Measurements from ENCODE around the gene KIAA1958. TPM values are rescaled to one million over a fixed set of nuclear protein-coding genes. Genes with fewer than 3 reads are reported as not detected.

Gene KIAA1958
- total and polyA plus RNA-seq, 7 experiments from 2014 or later, result 3.2 to 8.3 (median 6.4) TPM

DNA sequence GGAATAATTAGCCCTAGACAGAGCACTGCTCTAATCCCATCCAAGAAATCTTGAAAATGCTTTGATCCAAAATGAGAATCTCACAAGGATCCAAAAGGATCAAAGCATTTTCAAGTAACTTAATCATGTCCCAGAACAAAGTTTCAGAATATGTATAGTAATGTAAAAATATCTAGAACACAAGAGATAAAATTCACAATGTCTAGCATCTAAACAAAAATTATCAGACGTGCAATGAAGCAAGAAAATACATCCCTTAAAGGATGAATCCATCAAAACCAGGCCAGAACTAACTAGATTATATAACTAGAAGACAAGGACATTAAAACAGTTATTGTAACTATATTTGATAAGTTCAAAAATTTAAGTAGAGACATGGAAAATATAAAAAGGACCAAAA, 162.0 kb downstream of the KIAA1958 start:
- peaks cover 0 to 28% (median 0%) of the 10 kb centered on the region in 3 experiments for H3K9me3 ChIP-seq (ENCODE audit: control insufficient read depth in 2 of 3, low read length in 3 of 3)
- H3K27ac ChIP-seq (ENCODE audit: low read depth, low read length), result no peak overlapping the region
- DNase-seq, result no peak
- POLR2A ChIA-PET, result no interaction called here
- peaks cover 19 to 67% (median 62%) of the 10 kb centered on the region in 5 donors for H3K36me3 Mint-ChIP-seq
- H3K27me3 Mint-ChIP-seq, result peaks cover 0 to under 1% (median 0%) of the 10 kb centered on the region in 5 donors
- no peak overlapping the region for H3K27ac Mint-ChIP-seq
- no peak for ATAC-seq
- intact Hi-C loops (cut with micrococcal nuclease), result no loop called here
- H3K4me1 ChIP-seq (ENCODE audit: control insufficient read depth in 2 of 2, insufficient read depth in 2 of 2, low read length in 2 of 2), result no peaks in the 10 kb centered on the region
- no peaks in the 10 kb centered on the region for H3K36me3 ChIP-seq (ENCODE audit: control insufficient read depth in 2 of 3, insufficient read depth in 3 of 3, low read length in 3 of 3)
- CTCF ChIA-PET, result no interaction called here
- no peak overlapping the region for H3K4me3 ChIP-seq (ENCODE audit: low read length)
- H3K9me3 Mint-ChIP-seq, result peaks cover 5 to 53% (median 30%) of the 10 kb centered on the region in 11 donors
- no peaks in the 10 kb centered on the region for H3K4me1 Mint-ChIP-seq
- no peaks in the 10 kb centered on the region for H3K27me3 ChIP-seq (ENCODE audit: control insufficient read depth in 2 of 2, insufficient read depth in 2 of 2, low read length in 2 of 2)
- H3K4me3 Mint-ChIP-seq, result no peak overlapping the region

DNA sequence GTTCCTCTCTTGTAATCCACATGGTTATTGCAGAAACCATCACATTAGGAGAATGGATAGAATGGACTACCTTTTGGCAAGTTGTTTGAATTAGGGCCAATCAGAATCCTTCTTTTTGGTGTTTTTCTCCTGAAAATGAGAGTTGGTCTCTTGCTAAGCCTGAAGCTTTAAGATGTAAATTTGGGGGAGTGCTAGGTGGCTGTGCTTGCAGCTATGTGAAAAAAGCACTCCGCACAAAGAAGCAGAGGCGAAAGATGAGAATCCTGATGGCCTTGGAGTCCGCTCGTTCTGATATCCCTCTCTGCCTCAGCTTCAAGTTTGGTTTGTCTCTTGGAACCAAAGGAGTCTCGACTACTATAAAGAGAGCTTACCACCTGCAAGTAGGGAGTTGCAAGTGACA, 167.7 kb downstream of the KIAA1958 start:
- POLR2A ChIA-PET, result no interaction called here
- CTCF ChIA-PET, result no interaction called here
- H3K36me3 ChIP-seq (ENCODE audit: control insufficient read depth in 2 of 3, insufficient read depth in 3 of 3, low read length in 3 of 3), result no peaks in the 10 kb centered on the region

DNA sequence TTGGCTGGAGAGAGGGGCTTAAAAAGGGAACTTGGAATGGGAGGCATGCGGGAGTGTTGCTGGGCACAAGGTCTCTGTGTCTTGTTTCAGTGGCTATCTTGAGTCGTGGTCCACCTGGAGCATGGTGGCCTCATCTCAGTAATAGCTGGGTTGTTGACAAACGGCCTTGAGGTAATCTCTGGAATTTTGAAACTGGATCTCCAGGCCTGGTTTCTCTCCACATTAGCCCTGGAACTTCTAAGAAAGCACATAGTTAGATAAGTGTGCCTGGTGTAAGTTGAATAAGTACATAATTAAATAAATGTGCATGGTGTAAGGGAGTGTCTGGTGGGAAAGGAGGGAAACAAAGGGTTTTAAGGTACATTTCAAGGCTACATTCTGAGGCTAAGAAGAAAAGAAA, 169.0 kb downstream of the KIAA1958 start:
- peaks cover 0 to 4% (median under 1%) of the 10 kb centered on the region in 11 donors for H3K9me3 Mint-ChIP-seq
- ChIA-PET CTCF (no interaction called here), POLR2A (no interaction called here)
- no peak overlapping the region for H3K27ac ChIP-seq (ENCODE audit: low read depth, low read length)
- intact Hi-C loops (cut with micrococcal nuclease), result no loop called here
- no peak overlapping the region for H3K4me3 Mint-ChIP-seq
- H3K9me3 ChIP-seq (ENCODE audit: control insufficient read depth in 2 of 3, low read length in 3 of 3), result no peaks in the 10 kb centered on the region
- no peak overlapping the region for H3K4me3 ChIP-seq (ENCODE audit: low read length)
- H3K4me1 ChIP-seq (ENCODE audit: control insufficient read depth in 2 of 2, insufficient read depth in 2 of 2, low read length in 2 of 2), result no peaks in the 10 kb centered on the region
- no peak for ATAC-seq
- no peak overlapping the region for H3K27ac Mint-ChIP-seq
- H3K27me3 ChIP-seq (ENCODE audit: control insufficient read depth in 2 of 2, insufficient read depth in 2 of 2, low read length in 2 of 2), result no peaks in the 10 kb centered on the region
- H3K27me3 Mint-ChIP-seq, result no peaks in the 10 kb centered on the region
- H3K36me3 ChIP-seq (ENCODE audit: control insufficient read depth in 2 of 3, insufficient read depth in 3 of 3, low read length in 3 of 3), result no peaks in the 10 kb centered on the region
- H3K4me1 Mint-ChIP-seq, result no peaks in the 10 kb centered on the region
- peaks cover 0 to 43% (median 20%) of the 10 kb centered on the region in 5 donors for H3K36me3 Mint-ChIP-seq
- DNase-seq, result no peak

More for the DNA sequence above, 167.7 kb downstream of the KIAA1958 start:
- Mint-ChIP-seq H3K4me1 (no peaks in the 10 kb centered on the region), H3K4me3 (no peak overlapping the region), H3K27ac (no peak overlapping the region), H3K36me3 (peaks cover 0 to 50% (median 31%) of the 10 kb centered on the region in 5 donors), H3K27me3 (no peaks in the 10 kb centered on the region), H3K9me3 (peaks cover 0 to 15% (median 6%) of the 10 kb centered on the region in 11 donors)
- Histone ChIP-seq H3K4me1 (ENCODE audit: control insufficient read depth in 2 of 2, insufficient read depth in 2 of 2, low read length in 2 of 2) (no peaks in the 10 kb centered on the region), H3K27ac (ENCODE audit: low read depth, low read length) (no peak overlapping the region), H3K4me3 (ENCODE audit: low read length) (no peak overlapping the region), H3K27me3 (ENCODE audit: control insufficient read depth in 2 of 2, insufficient read depth in 2 of 2, low read length in 2 of 2) (no peaks in the 10 kb centered on the region), H3K9me3 (ENCODE audit: control insufficient read depth in 2 of 3, low read length in 3 of 3) (peaks cover 0 to 3% (median 0%) of the 10 kb centered on the region in 3 experiments)
- intact Hi-C loops (cut with micrococcal nuclease), result no loop called here
- ATAC-seq (no peak), DNase-seq (no peak)

DNA sequence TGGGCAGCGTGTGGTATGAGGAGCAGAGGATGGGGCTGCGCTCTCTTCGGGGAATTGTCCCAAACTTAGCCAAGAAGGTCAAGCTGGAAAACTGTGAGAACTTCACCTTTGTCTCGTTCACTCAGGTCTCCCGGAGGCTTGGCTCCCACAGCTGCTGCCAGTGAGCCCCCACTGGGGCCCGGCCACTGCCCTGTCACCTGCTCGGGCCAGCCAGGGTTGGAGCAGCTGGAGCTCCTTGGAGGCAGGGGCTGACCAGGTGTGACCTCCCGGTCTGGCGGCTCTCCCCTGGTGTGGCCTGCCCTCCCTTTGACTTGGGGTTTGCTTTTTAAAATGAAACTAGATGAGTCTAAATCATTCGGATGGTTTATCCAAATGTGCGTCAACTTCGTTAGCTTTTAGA, 173.3 kb downstream of the KIAA1958 start:
- Mint-ChIP-seq H3K27me3 (no peaks in the 10 kb centered on the region), H3K4me3 (no peak overlapping the region), H3K4me1 (no peaks in the 10 kb centered on the region), H3K36me3 (peaks cover 0 to 22% (median 2%) of the 10 kb centered on the region in 5 donors), H3K9me3 (no peaks in the 10 kb centered on the region), H3K27ac (no peak overlapping the region)
- DNase-seq (no peak), ATAC-seq (no peak)
- intact Hi-C loops (cut with micrococcal nuclease), result no loop called here
- POLR2A ChIA-PET, result no interaction called here
- Histone ChIP-seq H3K4me3 (ENCODE audit: low read length) (no peak overlapping the region), H3K4me1 (ENCODE audit: control insufficient read depth in 2 of 2, insufficient read depth in 2 of 2, low read length in 2 of 2) (no peaks in the 10 kb centered on the region), H3K27ac (ENCODE audit: low read depth, low read length) (no peak overlapping the region), H3K9me3 (ENCODE audit: control insufficient read depth in 2 of 3, low read length in 3 of 3) (no peaks in the 10 kb centered on the region), H3K27me3 (ENCODE audit: control insufficient read depth in 2 of 2, insufficient read depth in 2 of 2, low read length in 2 of 2) (no peaks in the 10 kb centered on the region), H3K36me3 (ENCODE audit: control insufficient read depth in 2 of 3, insufficient read depth in 3 of 3, low read length in 3 of 3) (no peaks in the 10 kb centered on the region)
- CTCF ChIA-PET, result no interaction called here

DNA sequence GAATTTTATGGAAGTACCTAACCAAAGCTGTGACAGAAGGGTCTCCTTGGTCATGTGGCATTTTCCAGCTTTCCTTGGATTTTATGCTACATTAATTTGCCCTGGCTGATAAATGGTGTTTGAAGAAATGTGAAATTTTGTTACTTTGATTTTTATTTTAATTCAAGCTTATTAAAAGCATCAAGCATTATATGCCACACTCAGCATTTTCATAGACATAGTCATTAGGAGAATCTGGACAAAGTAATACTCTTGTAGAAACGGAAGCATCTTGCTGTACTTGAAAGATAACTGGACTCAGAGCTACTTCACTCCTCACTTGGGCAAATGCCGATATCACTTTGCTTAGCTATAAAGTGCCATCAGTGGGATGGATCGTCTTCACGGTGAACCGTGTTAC, 177.1 kb downstream of the KIAA1958 start:
- Histone ChIP-seq H3K4me1 (ENCODE audit: control insufficient read depth in 2 of 2, insufficient read depth in 2 of 2, low read length in 2 of 2) (no peaks in the 10 kb centered on the region), H3K36me3 (ENCODE audit: control insufficient read depth in 2 of 3, insufficient read depth in 3 of 3, low read length in 3 of 3) (no peaks in the 10 kb centered on the region), H3K4me3 (ENCODE audit: low read length) (no peak overlapping the region), H3K9me3 (ENCODE audit: control insufficient read depth in 2 of 3, low read length in 3 of 3) (no peaks in the 10 kb centered on the region), H3K27ac (ENCODE audit: low read depth, low read length) (no peak overlapping the region), H3K27me3 (ENCODE audit: control insufficient read depth in 2 of 2, insufficient read depth in 2 of 2, low read length in 2 of 2) (no peaks in the 10 kb centered on the region)
- H3K27ac Mint-ChIP-seq, result no peak overlapping the region
- DNase-seq, result no peak
- ChIA-PET POLR2A (no interaction called here), CTCF (interaction anchor here (1.8 kb wide), 1 partner anchor 220 kb away, joined by 5 read pairs; no protein-coding TSS in a partner anchor)
- intact Hi-C loops (cut with micrococcal nuclease), result no loop called here
- no peak overlapping the region for H3K4me3 Mint-ChIP-seq
- no peaks in the 10 kb centered on the region for H3K9me3 Mint-ChIP-seq
- H3K36me3 Mint-ChIP-seq, result peaks cover 0 to 14% (median 0%) of the 10 kb centered on the region in 5 donors
- H3K27me3 Mint-ChIP-seq, result no peaks in the 10 kb centered on the region
- ATAC-seq, result no peak
- H3K4me1 Mint-ChIP-seq, result no peaks in the 10 kb centered on the region

DNA sequence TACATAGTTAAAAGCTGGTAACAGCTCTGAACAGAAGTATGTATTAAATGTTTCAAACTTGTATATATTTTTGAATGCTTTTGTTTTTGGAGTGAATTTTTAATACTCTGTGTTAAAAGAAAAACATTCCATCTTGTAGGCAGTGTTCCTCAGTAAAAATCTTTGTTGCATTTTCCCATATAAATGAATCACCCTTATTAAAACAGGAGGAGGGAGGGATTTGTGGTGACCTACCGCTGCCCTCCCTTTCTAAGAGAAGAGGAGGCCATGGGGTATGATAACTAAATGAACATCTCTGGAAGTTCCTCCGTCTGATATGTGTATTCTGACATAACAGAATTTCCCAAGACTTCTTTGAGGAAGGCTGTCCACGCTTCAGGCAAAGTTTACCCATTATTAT, 177.9 kb downstream of the KIAA1958 start:
- Mint-ChIP-seq H3K36me3 (peaks cover 0 to 7% (median 0%) of the 10 kb centered on the region in 5 donors), H3K4me1 (no peaks in the 10 kb centered on the region), H3K4me3 (no peak overlapping the region), H3K27ac (no peak overlapping the region), H3K9me3 (no peaks in the 10 kb centered on the region), H3K27me3 (no peaks in the 10 kb centered on the region)
- Histone ChIP-seq H3K27me3 (ENCODE audit: control insufficient read depth in 2 of 2, insufficient read depth in 2 of 2, low read length in 2 of 2) (no peaks in the 10 kb centered on the region), H3K9me3 (ENCODE audit: control insufficient read depth in 2 of 3, low read length in 3 of 3) (no peaks in the 10 kb centered on the region), H3K4me3 (ENCODE audit: low read length) (no peak overlapping the region), H3K27ac (ENCODE audit: low read depth, low read length) (no peak overlapping the region), H3K36me3 (ENCODE audit: control insufficient read depth in 2 of 3, insufficient read depth in 3 of 3, low read length in 3 of 3) (no peaks in the 10 kb centered on the region), H3K4me1 (ENCODE audit: control insufficient read depth in 2 of 2, insufficient read depth in 2 of 2, low read length in 2 of 2) (no peaks in the 10 kb centered on the region)
- intact Hi-C loops (cut with micrococcal nuclease), result no loop called here
- ChIA-PET CTCF (interaction anchor here (1.8 kb wide), 1 partner anchor 221 kb away, joined by 5 read pairs; no protein-coding TSS in a partner anchor), POLR2A (no interaction called here)
- DNase-seq (no peak), ATAC-seq (no peak)

DNA sequence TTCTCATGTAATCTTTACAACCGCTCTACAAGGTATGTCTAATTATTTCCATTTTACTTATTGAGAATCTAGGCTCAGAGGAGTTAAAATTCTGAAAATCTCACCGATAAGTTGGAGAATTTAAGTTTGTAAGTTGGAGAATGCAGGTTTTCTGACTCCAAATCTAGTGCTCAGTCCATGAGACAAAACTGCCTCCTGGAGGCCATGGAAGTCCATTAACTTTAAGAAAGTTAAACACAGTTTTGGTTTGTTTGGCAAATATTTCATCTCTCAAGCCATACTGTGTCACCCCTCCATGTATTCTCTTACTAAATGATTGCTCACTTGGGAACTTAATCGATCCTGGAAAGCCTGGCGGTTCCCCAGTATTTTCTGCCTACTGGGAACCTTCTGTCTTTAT, 178.7 kb downstream of the KIAA1958 start:
- no peaks in the 10 kb centered on the region for H3K9me3 ChIP-seq (ENCODE audit: control insufficient read depth in 2 of 3, low read length in 3 of 3)
- no peaks in the 10 kb centered on the region for H3K27me3 ChIP-seq (ENCODE audit: control insufficient read depth in 2 of 2, insufficient read depth in 2 of 2, low read length in 2 of 2)
- ATAC-seq (no peak), DNase-seq (no peak)
- H3K36me3 Mint-ChIP-seq, result peaks cover 0 to 2% (median 0%) of the 10 kb centered on the region in 5 donors
- POLR2A ChIA-PET, result no interaction called here
- no peaks in the 10 kb centered on the region for H3K27me3 Mint-ChIP-seq
- H3K27ac ChIP-seq (ENCODE audit: low read depth, low read length), result no peak overlapping the region
- H3K4me1 Mint-ChIP-seq, result no peaks in the 10 kb centered on the region
- intact Hi-C loops (cut with micrococcal nuclease), result loop anchor here in 1 of 2 donors (1.0 kb wide), 1 partner anchor 222 kb away; no protein-coding TSS in a partner anchor
- CTCF ChIA-PET, result no interaction called here
- no peaks in the 10 kb centered on the region for H3K4me1 ChIP-seq (ENCODE audit: control insufficient read depth in 2 of 2, insufficient read depth in 2 of 2, low read length in 2 of 2)
- no peaks in the 10 kb centered on the region for H3K9me3 Mint-ChIP-seq
- H3K4me3 ChIP-seq (ENCODE audit: low read length), result no peak overlapping the region
- no peak overlapping the region for H3K27ac Mint-ChIP-seq
- H3K4me3 Mint-ChIP-seq, result no peak overlapping the region
- H3K36me3 ChIP-seq (ENCODE audit: control insufficient read depth in 2 of 3, insufficient read depth in 3 of 3, low read length in 3 of 3), result no peaks in the 10 kb centered on the region

All from naive thymus-derived CD4-positive, alpha-beta T cell (primary cell).